SK-N-MC (cell line): ENCODE data around the gene HBZ.

Source experiments
- FOXP2 ChIP-seq: optimal IDR thresholded peaks from 2 replicates; pipeline ENCODE3; 2011; ENCODE audit warnings: mild to moderate bottlenecking, moderate library complexity; ENCODE audit not compliant: insufficient read depth; ENCODE audit errors: extremely low read length, control extremely low read depth
- POLR2AphosphoS5 ChIP-seq: IDR thresholded peaks from 2 replicates; pipeline ENCODE4 v1.6.1; 2012; ENCODE audit warnings: mild to moderate bottlenecking, low read depth, low read length, borderline replicate concordance

- TF ChIP-seq POLR2AphosphoS5, result no peak
- no peak for TF ChIP-seq FOXP2
Measured at GRCh38 chr16:185691-186090, 33.2 kb downstream of the HBZ start.
